GM04503 (cell line): Measurements from ENCODE around the gene NLRP11.

Experiments used
- DNase-seq: peaks from one replicate; pipeline ENCODE4 v3.0.0-alpha.2; 2012; ENCODE audit warnings: low read depth

The NLRP11 gene

DNA sequence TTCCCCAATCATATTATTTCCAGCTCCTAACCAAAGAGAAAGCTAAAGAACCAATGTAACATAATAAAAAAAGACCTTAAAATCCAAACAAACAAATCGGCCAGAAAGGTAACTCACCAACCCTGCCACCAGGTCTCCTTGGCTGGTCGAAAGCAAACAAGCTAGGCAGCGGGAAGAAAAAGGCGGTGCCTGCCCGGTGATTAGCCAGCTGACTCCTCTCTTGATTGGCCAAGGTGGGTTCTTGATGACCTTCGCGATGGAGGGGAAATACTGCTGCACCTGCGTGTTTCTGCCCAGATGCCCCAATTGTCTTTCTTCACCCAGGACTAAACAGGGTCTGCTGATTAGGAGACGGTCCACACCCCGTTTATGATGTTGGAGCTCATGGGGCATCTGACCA, at the start of gene NLRP11:
Gene NLRP11, minus strand, starts transcription at position 154 of the 400 bp plus-strand sequence. CDS start 13,825 bp downstream, outside the sequence.
- no peak for DNase-seq

- DNase-seq: no peak
Observed at GRCh38 chr19:55877211-55877610, 45.4 kb upstream of the NLRP11 start.

GRCh38 chr19:55870736-55871135, 38.9 kb upstream of the NLRP11 start:
- no peak for DNase-seq

- DNase-seq: no peak
Observed at GRCh38 chr19:55867101-55867500, 35.3 kb upstream of the NLRP11 start.

DNA sequence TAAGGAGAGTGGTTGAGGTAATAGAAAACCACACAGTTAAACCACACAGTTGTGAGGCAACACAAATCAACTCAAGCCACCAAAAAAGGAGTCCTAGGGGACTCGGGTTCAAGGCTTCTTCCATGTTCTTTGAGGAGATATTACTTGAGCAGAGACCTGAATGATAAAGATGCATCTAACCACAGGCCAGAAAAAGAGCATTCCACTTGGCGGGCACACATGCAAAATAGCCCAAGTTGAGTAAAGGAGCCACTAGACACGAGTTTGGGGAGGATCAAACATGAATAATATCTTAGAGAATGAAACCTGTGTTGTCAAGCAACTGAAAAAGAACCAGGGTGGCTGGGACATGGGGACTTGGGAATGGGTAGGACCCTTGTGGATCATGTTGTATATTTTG, 34.7 kb upstream of the NLRP11 start:
- DNase-seq: no peak

- no peak for DNase-seq
Observed at GRCh38 chr19:55858969-55859368, 27.2 kb upstream of the NLRP11 start.

GRCh38 chr19:55858401-55858800, 26.6 kb upstream of the NLRP11 start:
- no peak for DNase-seq

DNA sequence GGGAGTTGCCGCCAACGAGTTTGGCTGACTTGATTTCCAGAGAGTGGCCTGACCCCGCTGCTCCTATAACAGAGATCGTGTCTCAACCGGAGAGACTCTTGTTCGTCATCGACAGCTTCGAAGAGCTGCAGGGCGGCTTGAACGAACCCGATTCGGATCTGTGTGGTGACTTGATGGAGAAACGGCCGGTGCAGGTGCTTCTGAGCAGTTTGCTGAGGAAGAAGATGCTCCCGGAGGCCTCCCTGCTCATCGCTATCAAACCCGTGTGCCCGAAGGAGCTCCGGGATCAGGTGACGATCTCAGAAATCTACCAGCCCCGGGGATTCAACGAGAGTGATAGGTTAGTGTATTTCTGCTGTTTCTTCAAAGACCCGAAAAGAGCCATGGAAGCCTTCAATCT, 26.2 kb upstream of the NLRP11 start:
- no peak for DNase-seq

- DNase-seq: no peak
Observed at GRCh38 chr19:55857149-55857548, 25.4 kb upstream of the NLRP11 start.

- no peak for DNase-seq
Observed at GRCh38 chr19:55855160-55855559, 23.4 kb upstream of the NLRP11 start.

DNA sequence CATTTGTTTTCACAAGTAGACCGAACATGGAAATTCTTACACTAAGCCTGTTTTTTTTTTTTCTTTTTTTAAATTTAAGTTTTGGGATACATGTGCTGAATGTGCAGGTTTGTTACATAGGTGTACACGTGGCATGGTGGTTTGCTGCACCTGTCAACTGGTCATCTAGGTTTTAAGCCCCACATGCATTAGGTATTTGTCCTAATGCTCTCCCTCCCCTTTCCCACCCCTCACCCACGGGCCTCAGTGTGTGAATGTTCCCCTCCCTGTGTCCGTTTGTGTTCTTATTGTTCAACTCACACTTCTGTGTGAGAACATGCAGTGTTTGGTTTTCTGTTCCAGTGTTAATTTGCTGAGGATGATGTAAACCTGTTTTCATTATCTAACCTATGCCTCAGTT, 7.1 kb upstream of the NLRP11 start:
- no peak for DNase-seq

DNA sequence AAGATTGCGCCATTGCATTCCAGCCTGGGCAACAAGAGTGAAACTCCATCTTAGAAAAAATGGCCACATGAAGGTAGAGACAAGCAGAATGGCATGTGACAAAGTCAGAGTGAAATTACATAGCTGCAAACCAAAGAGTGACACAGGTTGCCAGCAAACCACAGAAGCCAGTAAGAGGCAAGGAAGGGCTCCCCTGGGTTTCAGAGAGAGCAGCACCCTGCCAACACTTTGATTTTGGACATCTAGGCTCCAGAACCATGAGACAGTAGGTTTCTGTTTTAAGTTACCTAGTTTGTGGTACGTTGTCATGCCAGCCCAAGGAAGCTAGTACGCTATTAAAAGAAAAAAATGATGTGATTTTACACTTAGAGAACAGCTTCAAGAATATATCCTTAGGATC, 6.5 kb upstream of the NLRP11 start:
- no peak for DNase-seq

- no peak for DNase-seq
Observed at GRCh38 chr19:55836340-55836739, 4.5 kb upstream of the NLRP11 start, which contains the start of gene NLRP4. NLRP4 (plus strand) TSS chr19:55836540; CDS start chr19:55852081, 15,541 bp downstream.

DNA sequence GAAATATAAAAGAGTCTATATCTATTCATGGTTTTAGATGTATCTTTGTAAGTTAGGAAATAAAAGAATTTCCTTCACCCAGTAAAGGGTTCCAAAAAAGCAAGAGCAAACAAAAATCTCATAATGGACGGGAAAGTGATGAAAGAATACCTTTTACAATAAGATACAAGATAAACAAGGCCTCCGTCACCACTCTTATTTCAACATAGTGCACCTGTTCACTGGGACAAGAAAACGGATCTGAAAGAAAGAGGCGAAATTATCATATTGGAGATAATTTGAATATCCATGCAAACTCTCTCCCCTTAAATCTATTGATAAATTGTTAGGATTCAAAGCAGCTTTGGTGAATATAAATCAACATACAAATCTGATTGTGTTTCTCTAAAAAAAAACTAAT, 877 bp upstream of the NLRP11 start:
- DNase-seq: no peak

DNA sequence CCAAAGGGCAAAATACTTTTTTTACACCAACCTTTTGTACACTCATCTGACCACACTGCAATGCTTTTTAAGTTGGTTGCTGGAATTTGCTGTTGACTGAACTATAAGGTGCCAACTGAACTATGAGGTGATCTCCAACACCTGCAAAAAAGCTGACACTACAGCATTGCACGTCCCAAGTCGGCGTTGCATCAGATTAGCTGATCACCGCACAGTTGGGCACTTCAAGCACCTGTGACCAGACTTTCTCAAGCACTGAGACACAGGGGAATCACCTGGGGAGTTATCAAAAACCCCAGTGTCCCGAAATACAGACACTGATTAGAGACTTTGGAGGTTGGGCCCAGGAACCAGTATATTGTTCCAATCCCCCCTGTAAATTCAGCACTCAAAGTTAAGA, 1.1 kb downstream of the NLRP11 start:
- no peak for DNase-seq

- DNase-seq: no peak
Observed at GRCh38 chr19:55820037-55820436, 11.8 kb downstream of the NLRP11 start.

DNA sequence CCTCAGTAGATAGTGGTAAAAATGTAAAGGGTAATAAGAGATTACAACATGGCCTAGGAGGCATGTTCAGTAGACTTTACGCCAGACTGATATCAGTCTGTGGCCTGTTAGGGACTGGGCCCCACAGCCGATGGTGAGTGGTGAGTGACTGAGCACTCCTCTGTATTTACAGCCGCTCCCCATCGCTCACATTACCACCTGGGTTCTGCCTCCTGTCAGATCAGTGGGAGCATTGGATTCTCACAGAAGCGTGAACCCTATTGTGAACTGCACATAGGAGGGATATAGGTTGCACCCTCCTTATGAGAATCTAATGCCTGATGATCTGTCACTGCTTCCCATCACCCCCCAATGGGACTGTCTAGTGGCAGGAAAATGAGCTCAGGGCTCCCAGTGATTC, 17.9 kb downstream of the NLRP11 start:
- DNase-seq: no peak

GRCh38 chr19:55812449-55812848, 19.4 kb downstream of the NLRP11 start:
- DNase-seq: no peak

- DNase-seq: no peak
Observed at GRCh38 chr19:55811340-55811739, 20.5 kb downstream of the NLRP11 start.

GRCh38 chr19:55809381-55810058, 22.3 kb downstream of the NLRP11 start:
- peak; percentile 3 for DNase-seq

GRCh38 chr19:55802281-55802680, 29.5 kb downstream of the NLRP11 start:
- DNase-seq: no peak

GRCh38 chr19:55801416-55801815, 30.4 kb downstream of the NLRP11 start:
- DNase-seq: no peak

DNA sequence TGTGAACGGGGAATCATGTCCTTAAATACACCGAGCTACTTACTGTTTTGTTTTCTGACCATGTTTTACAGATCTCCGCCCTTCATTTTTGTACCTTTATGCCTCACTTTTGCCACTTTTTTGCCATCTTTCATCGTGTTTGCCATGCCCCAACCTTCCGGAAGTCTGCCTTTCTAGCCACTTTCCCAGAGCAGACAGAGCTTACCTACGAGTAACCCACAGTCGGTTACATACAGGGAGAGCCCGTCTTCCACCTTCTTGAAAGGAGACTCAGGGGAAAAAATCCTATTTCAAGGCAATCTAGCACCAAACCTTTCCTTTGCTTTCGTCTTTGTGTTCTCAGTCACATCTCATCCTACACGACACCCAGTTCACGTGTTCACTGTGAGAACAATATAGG, 36.8 kb downstream of the NLRP11 start:
- no peak for DNase-seq

DNA sequence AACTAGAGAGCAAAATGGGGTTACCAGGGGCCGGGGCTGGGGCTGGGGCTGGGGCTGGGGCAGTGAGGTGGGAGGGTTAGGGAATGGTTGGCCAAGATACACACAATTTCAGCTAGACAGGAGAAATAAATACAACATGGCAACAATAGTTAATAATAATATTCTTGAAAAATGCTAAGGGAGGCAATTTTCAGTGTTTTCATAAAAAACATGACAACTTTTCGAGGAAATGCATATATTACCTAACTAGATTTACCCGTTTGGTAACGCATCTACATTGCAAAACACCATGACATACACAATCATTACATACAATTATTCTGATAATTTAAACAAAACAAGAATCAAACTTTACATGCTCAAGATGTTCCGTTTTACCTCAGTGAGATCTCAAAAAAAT, 50.7 kb downstream of the NLRP11 start:
- no peak for DNase-seq
